GM18858 (cell line): Measurements from ENCODE around the gene DGAT2.

ENCODE experiments used
- ATAC-seq: cut with Tn5 transposase; IDR thresholded peaks from one replicate; pipeline ENCODE4 v1.9.1; 2021; ENCODE audit not compliant: unreplicated experiment

The DGAT2 gene

DNA sequence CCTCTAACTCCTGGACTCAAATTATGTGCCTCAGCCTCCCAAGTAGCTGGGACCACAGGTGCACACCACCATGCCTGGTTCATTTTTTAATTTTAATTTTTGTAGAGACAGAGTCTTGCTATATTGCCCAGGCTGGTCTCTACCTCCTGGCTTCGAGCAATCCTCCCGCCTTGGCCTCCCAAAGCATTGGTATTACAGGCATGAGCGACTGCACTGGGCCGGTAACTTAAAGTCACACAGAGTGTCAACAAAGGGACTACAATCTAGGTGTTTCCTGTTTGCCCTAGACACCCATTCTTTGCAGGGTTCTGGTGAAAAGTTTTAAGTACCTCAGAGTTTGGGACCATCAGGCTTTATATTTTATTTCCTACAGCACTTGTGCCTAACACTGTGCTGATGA lies 54.8 kb downstream of the DGAT2 start:
- ATAC-seq, result no peak

DNA sequence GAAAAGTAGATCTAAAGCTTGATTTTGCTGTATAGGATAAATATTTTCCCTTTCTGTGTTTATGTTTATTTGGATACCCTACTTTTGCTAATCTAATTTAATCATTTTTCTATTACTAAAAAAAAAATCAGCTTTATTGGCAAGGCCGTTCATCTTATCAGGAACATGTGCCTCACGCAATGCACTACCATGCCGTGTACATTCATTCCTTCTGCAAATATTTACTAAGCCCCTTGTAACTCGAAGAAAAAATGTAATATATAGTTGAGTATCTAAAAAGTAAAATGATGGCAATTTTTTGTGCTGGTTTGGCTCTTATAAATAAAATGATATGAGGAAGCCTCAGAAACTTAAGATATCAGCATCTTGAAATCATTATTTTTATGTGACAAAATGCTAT lies 55.4 kb downstream of the DGAT2 start:
- ATAC-seq, result no peak

DNA sequence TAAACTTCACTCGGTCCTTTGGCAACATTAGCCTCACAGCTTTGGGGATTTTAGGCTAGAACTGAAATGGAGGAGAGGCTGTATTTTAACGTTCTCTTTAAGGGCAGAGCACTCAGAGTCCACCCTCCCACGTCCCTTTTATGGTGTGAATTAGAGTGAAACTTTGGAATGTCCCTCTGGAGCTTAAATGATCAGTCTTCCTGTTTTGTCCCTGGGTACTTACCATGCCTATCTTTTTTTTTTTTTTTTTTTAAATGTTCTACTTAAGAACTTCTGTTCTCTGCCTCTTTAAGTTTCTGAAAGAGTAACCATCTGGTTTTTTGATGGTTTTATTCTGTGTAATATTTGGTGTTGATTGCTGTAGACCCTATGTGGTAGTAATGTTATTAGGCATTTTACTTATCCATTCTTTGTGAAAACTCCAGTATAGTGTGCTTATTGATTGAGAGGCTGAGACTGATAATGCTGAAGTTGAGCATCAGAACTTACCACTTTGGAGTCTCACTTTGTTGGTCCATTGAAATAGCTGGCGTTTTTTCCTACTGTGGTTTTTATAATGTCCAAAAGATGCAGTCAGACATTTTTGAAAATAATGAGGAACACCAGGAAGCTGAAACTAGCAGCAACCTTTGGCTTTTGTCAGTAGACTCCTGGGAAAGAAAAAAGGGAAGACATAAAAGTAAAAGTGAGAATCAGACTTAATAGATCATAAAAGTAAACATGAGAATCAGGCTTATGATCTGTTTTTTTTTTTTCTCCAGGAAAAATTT lies 58.1 kb downstream of the DGAT2 start:
- no peak for ATAC-seq

GRCh38 chr11:75827562-75827961 lies 59.0 kb downstream of the DGAT2 start:
- no peak for ATAC-seq

GRCh38 chr11:75831915-75832502 lies 63.4 kb downstream of the DGAT2 start:
- no peak for ATAC-seq

DNA sequence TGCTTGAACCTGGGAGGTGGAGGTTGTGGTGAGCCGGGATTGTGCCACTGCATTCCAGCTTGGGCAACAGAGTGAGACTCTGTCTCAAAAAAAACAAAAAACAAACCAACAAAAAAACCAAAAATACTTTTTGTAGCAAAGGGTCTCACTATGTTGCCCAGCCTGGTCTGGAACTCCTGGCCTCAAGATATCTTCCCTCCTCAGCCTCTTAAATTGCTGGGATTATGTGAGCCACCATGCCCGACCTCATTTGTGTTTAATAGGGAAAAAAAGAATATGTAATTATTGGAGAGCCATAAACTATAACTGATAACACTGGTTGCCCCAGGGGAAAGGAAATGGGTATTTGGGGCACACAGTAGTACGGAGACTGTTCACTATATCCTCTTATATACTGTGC lies 66.2 kb downstream of the DGAT2 start:
- ATAC-seq, result no peak

DNA sequence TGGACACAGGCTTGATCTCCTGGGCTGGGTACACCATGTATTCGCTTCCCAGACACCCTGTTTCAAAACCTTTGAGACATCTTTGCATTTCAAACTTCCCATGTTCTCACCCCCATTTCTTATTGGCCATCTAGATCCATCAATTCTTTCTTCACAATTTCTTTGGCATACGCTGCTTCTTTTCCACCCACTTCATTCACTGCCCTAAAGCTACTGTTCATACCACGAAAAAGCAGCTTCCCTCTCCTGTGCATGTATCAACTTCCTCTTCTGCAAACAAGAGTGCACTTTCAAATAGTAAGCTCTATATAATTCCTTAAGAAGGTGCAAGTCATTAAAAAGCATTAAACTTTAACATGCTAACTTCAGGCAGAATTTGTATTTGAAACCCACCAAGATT lies 67.8 kb downstream of the DGAT2 start:
- ATAC-seq, result no peak

- ATAC-seq, result no peak
Measured at GRCh38 chr11:75839851-75840250, 71.3 kb downstream of the DGAT2 start.

DNA sequence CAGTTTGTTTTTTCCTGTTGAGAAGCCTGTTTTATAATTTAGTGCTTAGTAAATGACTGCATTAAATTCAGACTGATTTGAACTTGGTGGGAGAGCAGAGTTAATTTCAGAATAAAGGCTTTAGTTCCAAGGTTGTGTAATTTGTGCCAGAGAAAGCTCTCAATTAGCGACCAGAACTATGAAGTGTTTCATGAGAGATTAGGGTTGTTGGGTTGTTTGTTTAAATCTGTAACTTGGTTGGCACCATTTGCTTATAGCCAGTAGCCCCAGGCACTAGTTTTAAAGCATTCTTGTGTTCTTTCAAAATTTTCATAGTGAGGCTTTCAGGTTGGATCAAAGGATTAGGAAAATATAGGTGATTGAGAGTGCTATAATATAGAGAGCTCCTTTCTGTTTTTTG lies 71.9 kb downstream of the DGAT2 start:
- no peak for ATAC-seq

DNA sequence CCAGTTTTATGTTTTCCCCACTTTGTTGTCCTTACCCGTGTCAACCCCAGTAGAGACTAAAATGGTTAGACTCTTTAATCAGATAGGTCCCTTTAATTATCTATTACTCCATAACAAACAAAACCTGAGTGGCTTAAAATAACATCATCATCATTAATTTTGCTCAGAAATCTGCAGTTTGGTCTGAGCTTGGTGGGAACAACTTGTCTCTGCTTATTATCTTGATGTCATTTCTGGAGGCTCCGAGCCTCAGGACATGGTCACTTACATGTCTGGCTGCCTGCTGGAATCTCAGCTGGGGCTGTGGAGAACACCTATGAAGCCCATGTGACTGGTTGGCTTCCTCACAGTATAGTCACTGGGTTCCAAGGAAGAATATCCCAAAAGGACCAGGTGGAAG lies 73.2 kb downstream of the DGAT2 start:
- no peak for ATAC-seq

GRCh38 chr11:75845324-75845723 lies 76.7 kb downstream of the DGAT2 start:
- ATAC-seq, result no peak

- ATAC-seq, result no peak
Measured at GRCh38 chr11:75849894-75850293, 81.3 kb downstream of the DGAT2 start.

GRCh38 chr11:75850787-75851186 lies 82.2 kb downstream of the DGAT2 start:
- no peak for ATAC-seq
